A549 (cell line): ENCODE measurements around the gene SPATA12. TPM values are rescaled to one million over a fixed set of nuclear protein-coding genes. Genes with fewer than 3 reads are reported as not detected.
A peak's percentile ranks its signal among the peaks of the same experiment; 100 is the strongest.

Source experiments
- ATAC-seq, 2 experiments: fragments of 200-7000 bp in 1 of 2; fragments of >200 bp in 1 of 2; cut with Nextera tagmentation in 1 of 2; cut with Tn5 transposase in 1 of 2; 3 replicates each; pipeline versions ENCODE4 v1.8.0 to v1.9.1; 2018 to 2020; ENCODE audit warnings: mild to moderate bottlenecking in 1 of 2, moderate library complexity in 1 of 2
- CTCF ChIA-PET: fragments of 300-600 bp; sonication (Branson Sonifier 250); formaldehyde crosslinking; extraction: SDS; loops from one replicate; lab custom pipeline; 2021; ENCODE audit warnings: antibody characterized with exemption, inconsistent platforms; lab: Yijun Ruan, JAX
- POLR2A ChIA-PET: fragments of 350-600 bp; formaldehyde crosslinking; extraction: SDS; loops from one replicate; lab custom pipeline; 2021; ENCODE audit warnings: antibody characterized with exemption, inconsistent platforms; lab: Yijun Ruan, JAX
- DNase-seq, 2 experiments: peaks; one replicate each; pipeline versions ENCODE4 v3.0.0 to v3.0.0-alpha.2; 2011 to 2016; ENCODE audit warnings: low read depth in 1 of 2, low spot score in 1 of 2
- FAIRE-seq: peaks from 2 replicates; lab custom pipeline; 2011; peaks lifted over from hg19 to GRCh38; lab: Jason Lieb, UNC
- H3K27ac ChIP-seq, 2 experiments: fragments of >200 bp; sonication (Bioruptor Twin); formaldehyde crosslinking; 3 replicates each; pipeline ENCODE4 v1.5.1; 2016 to 2017
- H3K4me1 ChIP-seq: fragments of >200 bp; sonication (Bioruptor Twin); formaldehyde crosslinking; 3 replicates; pipeline ENCODE4 v1.6.1; 2016
- H3K4me2 ChIP-seq: fragments of >200 bp; sonication (Bioruptor Twin); formaldehyde crosslinking; 3 replicates; pipeline ENCODE4 v1.6.1; 2016
- H3K4me3 ChIP-seq: fragments of >200 bp; sonication (Bioruptor Twin); formaldehyde crosslinking; 3 replicates; pipeline ENCODE4 v1.5.1; 2016
- H3K9me3 ChIP-seq: fragments of >200 bp; sonication (Bioruptor Twin); formaldehyde crosslinking; 3 replicates; pipeline ENCODE4 v1.6.1; 2016
- BHLHE40 ChIP-seq: IDR thresholded peaks from 2 replicates; pipeline ENCODE4 v1.6.1; 2012; ENCODE audit warnings: low read depth, low read length, inconsistent platforms
- CBX8 ChIP-seq: fragments of 200-600 bp; sonication (generic); IDR thresholded peaks from 2 replicates; pipeline ENCODE4 v1.6.1; 2016
- CEBPB ChIP-seq, 2 experiments: fragments of >200 bp in 1 of 2; sonication (Bioruptor Twin) in 1 of 2; formaldehyde crosslinking in 1 of 2; IDR thresholded peaks; 2 replicates each; pipeline ENCODE4 v1.6.1; 2012 to 2016
- CHD4 ChIP-seq: fragments of 200-600 bp; sonication (generic); IDR thresholded peaks from 2 replicates; pipeline ENCODE4 v1.6.1; 2016; ENCODE audit warnings: antibody characterized with exemption, mild to moderate bottlenecking, borderline replicate concordance
- CTCF ChIP-seq: fragments of >200 bp; sonication (Bioruptor Twin); formaldehyde crosslinking; IDR thresholded peaks from 3 replicates; pipeline ENCODE4 v1.5.1; 2016
- E2F6 ChIP-seq: IDR thresholded peaks from 2 replicates; pipeline ENCODE4 v1.6.1; 2012; ENCODE audit warnings: low read depth, borderline replicate concordance
- EHMT2 ChIP-seq: fragments of 200-600 bp; sonication (generic); IDR thresholded peaks from 2 replicates; pipeline ENCODE4 v1.6.1; 2016; ENCODE audit warnings: antibody characterized with exemption, low read depth, mild to moderate bottlenecking, moderate library complexity
- ELK1 ChIP-seq: fragments of 150-350 bp; IDR thresholded peaks from 2 replicates; pipeline ENCODE4 v1.6.1; 2014; ENCODE audit warnings: low read depth, mild to moderate bottlenecking, low read length
- EP300 ChIP-seq, 2 experiments: fragments of >200 bp; sonication (Bioruptor Twin); formaldehyde crosslinking; IDR thresholded peaks; 2 replicates in 1 of 2; 3 replicates in 1 of 2; pipeline ENCODE4 v1.6.1; 2016 to 2017
- ESRRA ChIP-seq: fragments of 150-350 bp; IDR thresholded peaks from 2 replicates; pipeline ENCODE4 v1.6.1; 2014; ENCODE audit warnings: mild to moderate bottlenecking, low read length, borderline replicate concordance
- GATA3 ChIP-seq: IDR thresholded peaks from 2 replicates; pipeline ENCODE4 v1.6.1; 2012; ENCODE audit warnings: borderline replicate concordance
- HDAC2 ChIP-seq: fragments of 200-600 bp; sonication (generic); IDR thresholded peaks from 2 replicates; pipeline ENCODE4 v1.6.1; 2016
- HEYL ChIP-seq: fragments of 250-450 bp; sonication (Bioruptor Pico); IDR thresholded peaks from 2 replicates; pipeline ENCODE4 v1.8.0; 2021; ENCODE audit warnings: mild to moderate bottlenecking, moderate library complexity
- HMGXB4 ChIP-seq: fragments of 250-450 bp; sonication (Bioruptor Pico); IDR thresholded peaks from 2 replicates; pipeline ENCODE4 v1.5.0; 2021; ENCODE audit warnings: mild to moderate bottlenecking, moderate library complexity, borderline replicate concordance
- HOXA7 ChIP-seq: fragments of 250-450 bp; sonication (Bioruptor Pico); IDR thresholded peaks from 2 replicates; pipeline ENCODE4 v1.5.0; 2020; ENCODE audit warnings: mild to moderate bottlenecking, moderate library complexity
- JUN ChIP-seq, 2 experiments: fragments of >200 bp; sonication (Bioruptor Twin); formaldehyde crosslinking; IDR thresholded peaks; 2 replicates in 1 of 2; 3 replicates in 1 of 2; pipeline ENCODE4 v1.6.1; 2016 to 2017
- KDM1A ChIP-seq: fragments of 200-600 bp; sonication (generic); IDR thresholded peaks from 2 replicates; pipeline ENCODE4 v1.6.1; 2016; ENCODE audit warnings: low read depth, mild to moderate bottlenecking
- KDM5A ChIP-seq: fragments of 200-600 bp; sonication (generic); IDR thresholded peaks from 2 replicates; pipeline ENCODE4 v1.6.1; 2016; ENCODE audit warnings: antibody characterized with exemption, mild to moderate bottlenecking
- MAX ChIP-seq: IDR thresholded peaks from 2 replicates; pipeline ENCODE4 v1.6.1; 2012
- MYC ChIP-seq: IDR thresholded peaks from 2 replicates; pipeline ENCODE4 v1.6.1; 2012; ENCODE audit warnings: mild to moderate bottlenecking, inconsistent platforms, low read length, improper control_type of control experiment, borderline replicate concordance
- NR3C1 ChIP-seq: fragments of >200 bp; sonication (Bioruptor Twin); formaldehyde crosslinking; IDR thresholded peaks from 3 replicates; pipeline ENCODE4 v1.6.1; 2017
- PHF8 ChIP-seq: fragments of 200-600 bp; sonication (generic); IDR thresholded peaks from 2 replicates; pipeline ENCODE4 v1.6.1; 2016; ENCODE audit warnings: low read depth, mild to moderate bottlenecking, antibody characterized with exemption, moderate library complexity, borderline replicate concordance
- POLR2AphosphoS2 ChIP-seq: conservative IDR thresholded peaks from 2 replicates; pipeline ENCODE4 v1.6.1; 2012; ENCODE audit warnings: low read length, improper control_type of control experiment, inconsistent platforms
- RAD21 ChIP-seq, 2 experiments: fragments of >200 bp in 1 of 2; sonication (Bioruptor Twin) in 1 of 2; formaldehyde crosslinking in 1 of 2; IDR thresholded peaks in 1 of 2; conservative IDR thresholded peaks in 1 of 2; 2 replicates in 1 of 2; 3 replicates in 1 of 2; pipeline ENCODE4 v1.6.1; 2012 to 2018; ENCODE audit warnings: inconsistent platforms in 1 of 2
- RARB ChIP-seq: fragments of 250-450 bp; sonication (Bioruptor Pico); IDR thresholded peaks from 2 replicates; pipeline ENCODE4 v1.8.0; 2021; ENCODE audit warnings: mild to moderate bottlenecking, moderate library complexity
- RFX5 ChIP-seq: fragments of 450-650 bp; IDR thresholded peaks from 2 replicates; pipeline ENCODE4 v1.7.1; 2014; ENCODE audit warnings: antibody characterized with exemption, mild to moderate bottlenecking, moderate library complexity
- SMC3 ChIP-seq: fragments of >200 bp; sonication (Bioruptor Twin); formaldehyde crosslinking; IDR thresholded peaks from 3 replicates; pipeline ENCODE4 v1.6.1; 2018; ENCODE audit warnings: inconsistent platforms
- SREBF2 ChIP-seq: fragments of 450-650 bp; IDR thresholded peaks from 2 replicates; pipeline ENCODE4 v1.6.1; 2014; ENCODE audit warnings: mild to moderate bottlenecking, moderate library complexity
- TFCP2L1 ChIP-seq: fragments of 250-450 bp; sonication (Bioruptor Pico); IDR thresholded peaks from 2 replicates; pipeline ENCODE4 v1.5.0; 2021; ENCODE audit warnings: mild to moderate bottlenecking
- ZNF302 ChIP-seq: fragments of 250-450 bp; sonication (Bioruptor Pico); IDR thresholded peaks from 2 replicates; pipeline ENCODE4 v1.9.0; 2021; ENCODE audit warnings: inconsistent platforms, mild to moderate bottlenecking, moderate library complexity
- WGBS: methylation state at CpG from one replicate; pipeline ENCODE4 v1.1.6; 2017; ENCODE audit errors: missing lambda C conversion rate; 5-methylcytosine and 5-hydroxymethylcytosine counted together
- polyA plus RNA-seq, 4 experiments: library from polyadenylated mRNA; depleted of rRNA in 3 of 4; stranded (reverse); fragments of >200 nt; fragmentation: RNase III in 1 of 4; extraction: RNeasy Plus Mini Kit Qiagen cat#74134 plus additional on column Dnase treatment in 1 of 4; gene quantifications; 2 replicates in 3 of 4; 3 replicates in 1 of 4; pipeline ENCODE4 v1.2.3, GENCODE V29; 2011 to 2017

The SPATA12 gene
- polyA plus RNA-seq, 2 of the 4 experiments (the other 2 are of a cell fraction) = 0.17 to 0.18 TPM

- ATAC-seq = peak; percentile 76 to 91
- H3K4me2 ChIP-seq = no peak overlapping the region
- no peaks in the 10 kb centered on the region for H3K4me1 ChIP-seq
- ChIA-PET CTCF (interaction anchor here (0.7 to 5.1 kb wide), 23 partner anchors 11 to 481 kb away, joined by 3 to 32 read pairs (median 4); no protein-coding TSS in a partner anchor), POLR2A (no interaction called here)
- DNase-seq = peak; percentile 33 to 60
- no peak overlapping the region for H3K27ac ChIP-seq
- TF ChIP-seq POLR2AphosphoS2 = no peak
- TF ChIP-seq ZNF302 = no peak
- no peak for TF ChIP-seq HDAC2
- TF ChIP-seq RARB (CRISPR knock-in tag) = no peak
- no peak for TF ChIP-seq ELK1
- no peak for TF ChIP-seq NR3C1
- no peak for TF ChIP-seq PHF8
- TF ChIP-seq EP300 (IDR thresholded peaks at IDR 0.05) = no peak
- TF ChIP-seq GATA3 = no peak
- peak; percentile 76 for TF ChIP-seq CTCF
- no peak for TF ChIP-seq MAX
- TF ChIP-seq TFCP2L1 (CRISPR knock-in tag) = no peak
- 0 out of 2 replicates have a peak, but pooled peaks have one; percentile 37 for TF ChIP-seq MYC
- no peak for TF ChIP-seq CBX8
- TF ChIP-seq HEYL (CRISPR knock-in tag) = no peak
- no peak for TF ChIP-seq RFX5
- TF ChIP-seq EHMT2 = no peak
- no peak for TF ChIP-seq CHD4
- TF ChIP-seq SMC3 = peak; percentile 59; the same call in 2 of the 3 replicates
- TF ChIP-seq SREBF2 = no peak
- no peak for TF ChIP-seq HMGXB4
- no peak for TF ChIP-seq HOXA7
- TF ChIP-seq JUN (IDR thresholded peaks at IDR 0.05) = no peak
- no peak for TF ChIP-seq E2F6
- TF ChIP-seq BHLHE40 = no peak
- TF ChIP-seq KDM5A = no peak
- no peak for TF ChIP-seq KDM1A
- TF ChIP-seq CEBPB (IDR thresholded peaks at IDR 0.05) = no peak
- TF ChIP-seq ESRRA = no peak
- TF ChIP-seq RAD21 (conservative IDR thresholded peaks at IDR 0.05 in 1 of 2, IDR thresholded peaks at IDR 0.05 in 1 of 2) = peak; percentile 81 to 85
- H3K4me3 ChIP-seq = no peak overlapping the region
- WGBS = 2% methylated on average over 7 of the region's 7 CpGs
- no peak for FAIRE-seq
- no peaks in the 10 kb centered on the region for H3K9me3 ChIP-seq
Observed at GRCh38 chr3:57100046-57100695, 39.7 kb downstream of the SPATA12 start.
